BJ (cell line): Measurements from ENCODE around the gene UBFD1. TPM values are rescaled to one million over a fixed set of nuclear protein-coding genes. Genes with fewer than 3 reads are reported as not detected.

Experiments
- CTCF ChIA-PET: fragments of 350-600 bp; formaldehyde crosslinking; extraction: SDS; loops from one replicate; lab custom pipeline; 2021; ENCODE audit warnings: antibody characterized with exemption, inconsistent platforms; lab: Yijun Ruan, JAX
- POLR2A ChIA-PET: fragments of 300-600 bp; sonication (Branson Sonifier 250); formaldehyde crosslinking; extraction: SDS; loops from one replicate; lab custom pipeline; 2021; ENCODE audit warnings: antibody characterized with exemption; lab: Charles Lee
- DNase-seq: peaks from one replicate; pipeline ENCODE4 v3.0.0-alpha.2; 2011; ENCODE audit warnings: low read depth
- H3K27me3 ChIP-seq: 2 replicates; pipeline ENCODE4 v1.6.0; 2011; ENCODE audit warnings: low read length; ENCODE audit not compliant: control insufficient read depth, insufficient read depth
- H3K36me3 ChIP-seq: 2 replicates; pipeline ENCODE4 v1.5.1; 2011; ENCODE audit warnings: low read length; ENCODE audit not compliant: control insufficient read depth, insufficient read depth
- H3K4me3 ChIP-seq: 2 replicates; pipeline ENCODE4 v1.5.1; 2011; ENCODE audit warnings: low read depth, mild to moderate bottlenecking, control low read depth, low read length
- polyA plus RNA-seq: library from polyadenylated mRNA; depleted of rRNA; stranded (reverse); fragments of >200 nt; gene quantifications from 2 replicates; pipeline ENCODE4 v1.2.3, GENCODE V29; 2011
- TF ChIP-seq, protein P1 (sequence below): IDR thresholded peaks from 2 replicates; pipeline ENCODE4 v1.5.1; 2011; ENCODE audit warnings: low read depth, mild to moderate bottlenecking, control low read depth, inconsistent platforms, low read length, moderate library complexity; ENCODE audit not compliant: insufficient read depth

The UBFD1 gene
- polyA plus RNA-seq, 1 experiment = 61.4 TPM

- no peak for DNase-seq
- POLR2A ChIA-PET = no interaction called here
- Histone ChIP-seq H3K4me3 (no peak overlapping the region), H3K27me3 (no peaks in the 10 kb centered on the region), H3K36me3 (peaks cover 16% of the 10 kb centered on the region)
- TF ChIP-seq, protein P1, sequence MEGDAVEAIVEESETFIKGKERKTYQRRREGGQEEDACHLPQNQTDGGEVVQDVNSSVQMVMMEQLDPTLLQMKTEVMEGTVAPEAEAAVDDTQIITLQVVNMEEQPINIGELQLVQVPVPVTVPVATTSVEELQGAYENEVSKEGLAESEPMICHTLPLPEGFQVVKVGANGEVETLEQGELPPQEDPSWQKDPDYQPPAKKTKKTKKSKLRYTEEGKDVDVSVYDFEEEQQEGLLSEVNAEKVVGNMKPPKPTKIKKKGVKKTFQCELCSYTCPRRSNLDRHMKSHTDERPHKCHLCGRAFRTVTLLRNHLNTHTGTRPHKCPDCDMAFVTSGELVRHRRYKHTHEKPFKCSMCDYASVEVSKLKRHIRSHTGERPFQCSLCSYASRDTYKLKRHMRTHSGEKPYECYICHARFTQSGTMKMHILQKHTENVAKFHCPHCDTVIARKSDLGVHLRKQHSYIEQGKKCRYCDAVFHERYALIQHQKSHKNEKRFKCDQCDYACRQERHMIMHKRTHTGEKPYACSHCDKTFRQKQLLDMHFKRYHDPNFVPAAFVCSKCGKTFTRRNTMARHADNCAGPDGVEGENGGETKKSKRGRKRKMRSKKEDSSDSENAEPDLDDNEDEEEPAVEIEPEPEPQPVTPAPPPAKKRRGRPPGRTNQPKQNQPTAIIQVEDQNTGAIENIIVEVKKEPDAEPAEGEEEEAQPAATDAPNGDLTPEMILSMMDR = no peak
- CTCF ChIA-PET = no interaction called here
These were observed 36.7 kb downstream of the UBFD1 start for GRCh38 chr16:23594186-23594585.

- DNase-seq = no peak
- Histone ChIP-seq H3K4me3 (peak overlapping the region; percentile 93), H3K27me3 (no peaks in the 10 kb centered on the region), H3K36me3 (peaks cover 12% of the 10 kb centered on the region)
- ChIA-PET POLR2A (no interaction called here), CTCF (interaction anchor here (0.7 to 2.2 kb wide), 3 partner anchors 10 to 71 kb away, joined by 3 to 11 read pairs (median 4); no protein-coding TSS in a partner anchor)
- TF ChIP-seq, protein P1 = no peak
These were observed 37.9 kb downstream of the UBFD1 start for GRCh38 chr16:23595246-23595950.

- Histone ChIP-seq H3K4me3 (peak within 1 kb of the TSS; percentile 93), H3K27me3 (no peaks in the 10 kb centered on the region), H3K36me3 (peaks cover 12% of the 10 kb centered on the region)
- ChIA-PET POLR2A (no interaction called here), CTCF (interaction anchor here (0.6 to 2.2 kb wide), 12 partner anchors 8 to 104 kb away, joined by 3 to 11 read pairs (median 4); partner anchors contain the start of gene UBFD1)
- DNase-seq = peak; percentile 32
- TF ChIP-seq, protein P1 = peak; percentile 74
These were observed 38.6 kb downstream of the UBFD1 start, which contains the start of gene NDUFAB1 for GRCh38 chr16:23595951-23596720. Gene NDUFAB1, minus strand, starts transcription at chr16:23596316. Its CDS starts 26 bp downstream, at chr16:23596290.

DNA sequence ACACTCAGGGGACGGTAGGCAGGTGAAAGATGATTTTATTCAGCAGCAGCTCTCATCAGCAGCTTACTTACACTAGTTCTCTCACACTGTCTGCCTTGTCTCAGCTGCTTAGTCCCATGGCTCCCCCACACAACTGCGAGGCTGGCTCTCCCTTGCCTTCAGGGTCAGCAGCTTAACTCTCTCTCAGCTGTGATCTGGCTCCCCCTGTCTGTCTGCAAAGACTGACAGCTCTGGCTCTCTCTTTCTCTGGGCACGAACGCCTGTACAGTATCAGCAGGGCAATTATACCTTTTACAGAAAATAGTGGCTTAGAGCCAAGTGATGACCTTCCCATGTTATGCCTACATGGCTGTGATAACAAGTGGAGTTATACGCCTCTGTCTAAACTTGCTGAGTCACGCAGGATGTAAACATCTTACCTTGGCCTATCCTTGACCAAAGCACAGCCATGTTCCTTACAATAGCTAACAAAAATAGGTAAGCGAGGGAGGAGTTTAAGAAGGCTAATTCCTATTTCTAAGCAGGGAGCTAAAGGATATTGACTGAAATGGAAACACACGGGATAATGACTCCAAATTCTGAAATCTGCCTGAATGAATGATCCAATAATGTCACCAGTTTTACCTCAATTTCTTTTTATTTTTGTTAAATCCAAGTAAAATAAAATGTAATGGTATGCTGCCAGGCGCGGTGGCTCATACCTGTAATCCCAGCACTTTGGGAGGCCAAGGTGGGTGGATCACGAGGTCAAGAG is 39.7 kb downstream of the UBFD1 start:
- POLR2A ChIA-PET = no interaction called here
- Histone ChIP-seq H3K27me3 (no peaks in the 10 kb centered on the region), H3K36me3 (peaks cover 6% of the 10 kb centered on the region), H3K4me3 (no peak overlapping the region)
- CTCF ChIA-PET = interaction anchor here (0.6 to 2.2 kb wide), 12 partner anchors 8 to 105 kb away, joined by 3 to 11 read pairs (median 4); partner anchors contain the start of gene UBFD1
- no peak for DNase-seq
- TF ChIP-seq, protein P1 = no peak
